Smooth muscle cell (in vitro differentiated cells): Measurements from ENCODE around the gene KARS1. TPM values are rescaled to one million over a fixed set of nuclear protein-coding genes. Genes with fewer than 3 reads are reported as not detected.
A peak's percentile ranks its signal among the peaks of the same experiment; 100 is the strongest.

Experiments used
- DNase-seq: peaks from one replicate; lab custom pipeline; 2025; ENCODE audit not compliant: unreplicated experiment; lab: John Stamatoyannopoulos, UW
- H2AFZ ChIP-seq: fragments of 200-600 bp; sonication (generic); 2 replicates; pipeline ENCODE4 v1.6.0; 2016; ENCODE audit warnings: antibody characterized with exemption, low read depth, mild to moderate bottlenecking
- H3F3A ChIP-seq: fragments of 200-600 bp; sonication (generic); 2 replicates; pipeline ENCODE4 v1.6.0; 2017; ENCODE audit warnings: antibody characterized with exemption, low read depth
- H3K27ac ChIP-seq: fragments of 200-600 bp; sonication (generic); 2 replicates; pipeline ENCODE4 v1.5.1; 2016; ENCODE audit warnings: low read depth, mild to moderate bottlenecking
- H3K27me3 ChIP-seq: fragments of 200-600 bp; sonication (generic); 2 replicates; pipeline ENCODE4 v1.6.1; 2016; ENCODE audit warnings: low read depth, mild to moderate bottlenecking
- H3K36me3 ChIP-seq: fragments of 200-600 bp; sonication (generic); 2 replicates; pipeline ENCODE4 v1.5.1; 2016; ENCODE audit warnings: low read depth
- H3K4me1 ChIP-seq: fragments of 200-600 bp; sonication (generic); 2 replicates; pipeline ENCODE4 v1.5.1; 2016; ENCODE audit warnings: low read depth
- H3K4me2 ChIP-seq: fragments of 200-600 bp; sonication (generic); 2 replicates; pipeline ENCODE4 v1.6.0; 2016; ENCODE audit warnings: mild to moderate bottlenecking
- H3K4me3 ChIP-seq: fragments of 200-600 bp; sonication (generic); 2 replicates; pipeline ENCODE4 v1.5.1; 2016; ENCODE audit warnings: mild to moderate bottlenecking
- H3K79me2 ChIP-seq: fragments of 200-600 bp; sonication (generic); 2 replicates; pipeline ENCODE4 v1.6.0; 2016; ENCODE audit warnings: low read depth, mild to moderate bottlenecking
- H3K9ac ChIP-seq: fragments of 200-600 bp; sonication (generic); 2 replicates; pipeline ENCODE4 v1.6.0; 2016; ENCODE audit warnings: low read depth
- H3K9me3 ChIP-seq: fragments of 200-600 bp; sonication (generic); replicated peaks from 2 replicates; pipeline ENCODE4 v1.5.1; 2016; ENCODE audit warnings: low read depth
- H4K20me1 ChIP-seq: fragments of 200-600 bp; sonication (generic); 2 replicates; pipeline ENCODE4 v1.6.0; 2016; ENCODE audit warnings: low read depth
- CTCF ChIP-seq: fragments of 200-600 bp; sonication (generic); IDR thresholded peaks from 2 replicates; pipeline ENCODE4 v1.5.1; 2017; ENCODE audit warnings: borderline replicate concordance, mild to moderate bottlenecking, antibody characterized with exemption; ENCODE audit not compliant: insufficient read depth, poor library complexity, severe bottlenecking
- WGBS: methylation state at CpG from one replicate; pipeline ENCODE4 v1.1.7; 2016; ENCODE audit warnings: low lambda C conversion rate; 5-methylcytosine and 5-hydroxymethylcytosine counted together
- polyA plus RNA-seq: library from polyadenylated mRNA; unstranded; fragments of >200 nt; fragmentation: Nextera tagmentation; extraction: Ambion mirVana; gene quantifications from 2 replicates; pipeline ENCODE4 v1.2.1, GENCODE V29; 2016
- total RNA-seq: library from RNA; depleted of rRNA; stranded (reverse); fragments of >200 nt; gene quantifications from 2 replicates; pipeline ENCODE4 v1.2.3, GENCODE V29; 2014

Gene KARS1
- total and polyA plus RNA-seq, 2 experiments from 2014 or later = 101 to 108 TPM

DNA sequence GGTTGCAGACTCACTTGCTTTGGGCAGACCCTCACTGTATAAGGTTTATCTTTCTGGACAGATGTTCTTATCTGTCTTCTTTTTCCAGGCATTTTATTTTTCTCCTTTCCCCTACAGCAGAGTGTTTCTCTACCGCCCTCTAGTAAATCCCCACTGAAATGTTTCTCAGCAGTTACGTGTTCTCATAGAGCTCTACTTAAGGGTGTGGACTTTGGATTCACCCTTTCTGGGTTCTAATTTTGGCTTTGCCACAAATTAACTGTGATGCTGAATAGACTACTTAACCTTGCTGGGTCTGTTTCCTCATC is 26.3 kb downstream of the KARS1 start:
- Histone ChIP-seq H3K79me2 (peaks cover 10% of the 10 kb centered on the region), H2AFZ (no peak overlapping the region), H3K4me3 (no peak overlapping the region), H3K27ac (no peak overlapping the region), H3K4me1 (peaks cover 10% of the 10 kb centered on the region), H4K20me1 (no peaks in the 10 kb centered on the region), H3K36me3 (no peaks in the 10 kb centered on the region), H3K27me3 (no peaks in the 10 kb centered on the region), H3K9ac (no peak overlapping the region), H3F3A (peaks cover 15% of the 10 kb centered on the region), H3K9me3 (no peaks in the 10 kb centered on the region), H3K4me2 (peak overlapping the region; percentile 90)
- DNase-seq = no peak
- TF ChIP-seq CTCF = peak; percentile 54
- 5% methylated on average over 2 of the region's 2 CpGs for WGBS

- peaks cover 11% of the 10 kb centered on the region for H3F3A ChIP-seq
- H3K36me3 ChIP-seq = no peaks in the 10 kb centered on the region
- H3K27ac ChIP-seq = no peak overlapping the region
- no peak for TF ChIP-seq CTCF
- DNase-seq = no peak
- H3K4me3 ChIP-seq = no peak overlapping the region
- H3K4me1 ChIP-seq = peaks cover 10% of the 10 kb centered on the region
- H2AFZ ChIP-seq = no peak overlapping the region
- no peaks in the 10 kb centered on the region for H4K20me1 ChIP-seq
- H3K4me2 ChIP-seq = peak overlapping the region; percentile 90
- H3K79me2 ChIP-seq = peaks cover 10% of the 10 kb centered on the region
- H3K9me3 ChIP-seq = no peaks in the 10 kb centered on the region
- WGBS = 92% methylated on average over 20 of the region's 20 CpGs
- no peak overlapping the region for H3K9ac ChIP-seq
- no peaks in the 10 kb centered on the region for H3K27me3 ChIP-seq
These were observed 26.9 kb downstream of the KARS1 start for GRCh38 chr16:75620326-75621169.

GRCh38 chr16:75618780-75619179 is 28.7 kb downstream of the KARS1 start:
- H3F3A ChIP-seq = no peaks in the 10 kb centered on the region
- H3K9ac ChIP-seq = no peak overlapping the region
- no peaks in the 10 kb centered on the region for H4K20me1 ChIP-seq
- H2AFZ ChIP-seq = no peak overlapping the region
- H3K4me3 ChIP-seq = no peak overlapping the region
- no peak overlapping the region for H3K27ac ChIP-seq
- TF ChIP-seq CTCF = no peak
- DNase-seq = no peak
- H3K36me3 ChIP-seq = peaks cover 12% of the 10 kb centered on the region
- no peaks in the 10 kb centered on the region for H3K27me3 ChIP-seq
- peaks cover 10% of the 10 kb centered on the region for H3K4me1 ChIP-seq
- 100% methylated on average over 2 of the region's 2 CpGs for WGBS
- H3K79me2 ChIP-seq = peaks cover 10% of the 10 kb centered on the region
- no peak overlapping the region for H3K4me2 ChIP-seq
- no peaks in the 10 kb centered on the region for H3K9me3 ChIP-seq

GRCh38 chr16:75617121-75617520 is 30.3 kb downstream of the KARS1 start:
- WGBS = 94% methylated on average over 3 of the region's 3 CpGs
- TF ChIP-seq CTCF = no peak

More at GRCh38 chr16:75617121-75617520, 30.3 kb downstream of the KARS1 start:
- H3K27me3 ChIP-seq = no peaks in the 10 kb centered on the region
- H2AFZ ChIP-seq = no peak overlapping the region
- H3F3A ChIP-seq = no peaks in the 10 kb centered on the region
- no peak overlapping the region for H3K4me2 ChIP-seq
- no peak overlapping the region for H3K9ac ChIP-seq
- H3K4me3 ChIP-seq = no peak overlapping the region
- H3K27ac ChIP-seq = no peak overlapping the region
- peaks cover 16% of the 10 kb centered on the region for H3K36me3 ChIP-seq
- peaks cover 10% of the 10 kb centered on the region for H3K79me2 ChIP-seq
- no peaks in the 10 kb centered on the region for H3K9me3 ChIP-seq
- DNase-seq = no peak
- peaks cover 10% of the 10 kb centered on the region for H3K4me1 ChIP-seq
- no peaks in the 10 kb centered on the region for H4K20me1 ChIP-seq
